Stimulated activated naive B cell treated with anti-CD40 and anti-IgM and Interleukin-4, amounts not matched to agents 10 μg/mL and 1 μg/mL and 100 μg/mL, for 72 hours (primary cell): ENCODE measurements around the gene PPP6R2.
A peak's percentile ranks its signal among the peaks of the same experiment; 100 is the strongest.

Experiments
- ATAC-seq, 2 donors: fragments of 150-1000 bp; cut with Tn5 transposase; replicated peaks; 2 replicates each; pipeline ENCODE4 v1.10.0; 2021; ENCODE audit warnings: moderate library complexity in 1 of 2
- DNase-seq: peaks from one replicate; pipeline ENCODE4 v3.0.0; 2021
- H3K27ac Mint-ChIP-seq: one replicate; pipeline ENCODE4 v1.8.0; 2022; ENCODE audit warnings: mild to moderate bottlenecking, mixed read lengths
- H3K27me3 Mint-ChIP-seq, 2 donors: one replicate each; pipeline ENCODE4 v1.8.0; 2022; ENCODE audit warnings: mixed read lengths in 2 of 2
- H3K36me3 Mint-ChIP-seq, 2 donors: one replicate each; pipeline ENCODE4 v1.8.0; 2022; ENCODE audit warnings: mixed read lengths in 2 of 2, mild to moderate bottlenecking in 1 of 2
- H3K4me1 Mint-ChIP-seq, 2 donors: one replicate each; pipeline ENCODE4 v1.8.0; 2022; ENCODE audit warnings: mixed read lengths in 2 of 2, mild to moderate bottlenecking in 1 of 2
- H3K4me3 Mint-ChIP-seq, 2 donors: one replicate each; pipeline ENCODE4 v1.8.0; 2022; ENCODE audit warnings: mild to moderate bottlenecking in 2 of 2, mixed read lengths in 2 of 2, moderate library complexity in 1 of 2
- H3K9me3 Mint-ChIP-seq, 2 donors: one replicate each; pipeline ENCODE4 v1.8.0; 2022; ENCODE audit warnings: mixed read lengths in 2 of 2, mild to moderate bottlenecking in 1 of 2

Gene PPP6R2

GRCh38 chr22:50467341-50467740 is 124.2 kb downstream of the PPP6R2 start:
- Mint-ChIP-seq H3K36me3 (peaks cover 24 to 35% of the 10 kb centered on the region in 2 donors), H3K27ac (no peak overlapping the region), H3K9me3 (no peaks in the 10 kb centered on the region), H3K4me1 (peaks cover 47 to 57% of the 10 kb centered on the region in 2 donors), H3K27me3 (no peaks in the 10 kb centered on the region), H3K4me3 (no peak overlapping the region)
- ATAC-seq (no peak), DNase-seq (no peak)

DNA sequence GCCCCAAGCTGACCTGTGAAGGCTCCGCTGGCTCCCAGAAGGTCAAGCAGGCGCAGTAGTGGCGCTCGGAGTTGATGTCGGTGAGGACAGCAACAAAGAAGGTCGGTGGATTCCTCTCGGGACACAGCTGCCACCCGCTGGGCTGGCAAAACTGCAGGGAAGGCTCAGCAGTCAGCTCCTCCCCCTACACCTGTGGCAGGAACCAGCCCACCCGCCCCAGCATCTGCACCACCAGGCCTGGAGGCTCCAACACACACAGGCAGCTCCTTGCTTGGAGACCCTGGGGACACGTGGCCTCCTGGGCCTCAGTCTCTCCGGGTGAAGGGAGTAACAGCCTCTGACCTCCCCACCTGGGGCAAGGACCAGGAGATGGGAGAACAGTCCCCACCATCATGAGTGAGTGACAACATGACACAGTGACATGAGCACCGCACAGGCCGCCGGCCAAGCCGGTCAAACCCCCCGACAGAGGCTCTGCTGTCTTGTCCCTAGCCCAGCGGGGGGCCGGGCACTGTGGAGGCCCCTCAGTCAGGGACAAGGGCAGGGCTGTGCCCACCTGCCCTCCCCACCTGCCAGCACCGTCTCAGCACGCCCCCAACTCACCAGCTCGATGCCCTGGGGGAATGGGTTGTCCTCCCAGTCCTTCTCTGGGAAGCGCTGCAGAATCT is 124.8 kb downstream of the PPP6R2 start:
- peaks cover 22 to 35% of the 10 kb centered on the region in 2 donors for H3K36me3 Mint-ChIP-seq
- H3K27ac Mint-ChIP-seq, result peak overlapping the region; percentile 42
- ATAC-seq (no peak), DNase-seq (no peak)
- peaks cover 50 to 63% of the 10 kb centered on the region in 2 donors for H3K4me1 Mint-ChIP-seq
- no peaks in the 10 kb centered on the region for H3K27me3 Mint-ChIP-seq
- H3K4me3 Mint-ChIP-seq, result peak overlapping the region in 1 of 2 donors; percentile 32
- no peaks in the 10 kb centered on the region for H3K9me3 Mint-ChIP-seq

DNA sequence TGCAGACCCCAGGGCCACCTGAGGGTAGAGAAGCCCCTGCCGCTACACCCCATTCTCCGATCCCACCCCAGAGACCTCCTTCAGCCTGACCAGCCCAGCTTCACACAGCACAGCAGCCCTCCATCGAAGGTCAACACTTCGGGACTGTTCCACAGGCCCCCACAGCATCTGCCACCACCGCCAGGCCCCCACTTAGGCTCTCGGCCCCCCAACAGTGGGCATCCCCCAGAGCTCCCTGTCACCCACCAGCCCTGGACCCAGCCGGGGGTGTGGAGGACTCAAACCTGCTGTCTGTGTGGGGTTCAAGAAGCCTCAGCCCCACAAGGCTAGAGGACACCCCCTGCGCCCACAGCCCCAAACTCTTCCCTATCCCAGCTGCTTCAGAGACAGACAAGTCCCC is 125.5 kb downstream of the PPP6R2 start:
- H3K9me3 Mint-ChIP-seq, result no peaks in the 10 kb centered on the region

GRCh38 chr22:50469377-50470305 is 126.5 kb downstream of the PPP6R2 start:
- DNase-seq (peak; percentile 90), ATAC-seq (peak; percentile 78 to 85)
- no peaks in the 10 kb centered on the region for H3K27me3 Mint-ChIP-seq
- no peaks in the 10 kb centered on the region for H3K9me3 Mint-ChIP-seq
- H3K4me3 Mint-ChIP-seq, result peak overlapping the region; percentile 65 to 80
- H3K36me3 Mint-ChIP-seq, result peaks cover 13 to 29% of the 10 kb centered on the region in 2 donors
- H3K4me1 Mint-ChIP-seq, result peaks cover 62 to 77% of the 10 kb centered on the region in 2 donors
- peak overlapping the region; percentile 92 for H3K27ac Mint-ChIP-seq

More for the DNA sequence above, 125.5 kb downstream of the PPP6R2 start:
- DNase-seq (no peak), ATAC-seq (no peak)
- Mint-ChIP-seq H3K27ac (peak overlapping the region; percentile 92), H3K27me3 (no peaks in the 10 kb centered on the region), H3K36me3 (peaks cover 18 to 36% of the 10 kb centered on the region in 2 donors), H3K4me3 (peak overlapping the region; percentile 65 to 80), H3K4me1 (peaks cover 57 to 70% of the 10 kb centered on the region in 2 donors)

DNA sequence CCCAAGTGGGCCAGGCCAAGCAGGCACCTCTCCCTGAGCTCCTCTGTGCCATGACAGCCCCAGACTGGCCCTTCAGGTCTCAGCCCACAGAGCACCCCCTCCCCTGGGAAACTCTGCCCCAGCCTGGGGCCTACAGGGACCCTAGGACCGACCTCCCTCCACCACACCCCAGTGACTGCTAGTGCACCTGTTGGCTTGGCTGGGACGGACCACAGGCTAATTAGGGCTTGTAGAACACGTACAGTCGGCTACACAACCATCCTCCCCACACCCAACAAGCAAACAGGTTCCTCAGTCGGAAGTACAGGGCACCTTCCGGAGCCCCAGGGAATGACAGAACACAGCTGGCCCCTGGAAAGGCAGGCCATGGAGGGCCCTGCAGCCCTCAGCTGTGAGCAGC is 127.4 kb downstream of the PPP6R2 start:
- Mint-ChIP-seq H3K36me3 (peaks cover 13 to 28% of the 10 kb centered on the region in 2 donors), H3K4me3 (peak overlapping the region; percentile 65 to 80), H3K9me3 (no peaks in the 10 kb centered on the region), H3K4me1 (peaks cover 67 to 83% of the 10 kb centered on the region in 2 donors), H3K27me3 (no peaks in the 10 kb centered on the region), H3K27ac (peak overlapping the region; percentile 92)
- DNase-seq, result no peak
- no peak for ATAC-seq

DNA sequence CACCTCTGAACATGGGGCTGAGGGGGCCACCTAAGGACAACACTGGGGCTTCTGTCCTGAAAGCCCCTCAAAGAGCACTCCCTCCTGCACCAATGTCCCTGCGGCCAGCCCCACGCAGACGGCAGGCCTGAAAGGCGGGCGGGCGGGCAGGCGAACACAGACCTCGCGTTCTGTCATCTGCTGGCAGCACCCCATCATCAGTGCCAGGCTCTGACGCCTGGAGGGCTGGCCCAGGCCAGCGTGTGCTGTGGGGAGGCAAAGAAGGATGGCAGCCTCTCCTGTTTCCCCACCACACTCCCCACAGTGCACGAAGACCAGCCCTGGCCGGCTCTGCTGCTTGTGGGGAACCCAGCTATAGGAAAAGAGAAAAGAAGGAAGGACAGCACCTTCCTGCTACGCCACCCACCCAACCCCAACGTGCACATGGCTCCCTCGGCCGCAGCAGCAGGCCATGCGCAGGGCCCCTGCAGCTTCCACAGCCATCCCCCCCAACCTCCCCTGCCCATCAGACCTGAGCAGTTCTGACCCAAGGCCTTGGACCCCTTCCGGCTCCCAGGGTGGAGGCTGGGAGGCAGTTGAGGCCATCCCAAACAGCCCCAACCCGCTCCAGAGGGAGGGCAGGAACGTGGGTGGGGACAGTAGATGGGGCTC is 128.2 kb downstream of the PPP6R2 start:
- H3K27ac Mint-ChIP-seq, result peak overlapping the region; percentile 92
- no peaks in the 10 kb centered on the region for H3K9me3 Mint-ChIP-seq
- no peaks in the 10 kb centered on the region for H3K27me3 Mint-ChIP-seq
- peak overlapping the region; percentile 65 to 80 for H3K4me3 Mint-ChIP-seq
- ATAC-seq, result no peak
- H3K36me3 Mint-ChIP-seq, result peaks cover 8 to 22% of the 10 kb centered on the region in 2 donors
- H3K4me1 Mint-ChIP-seq, result peaks cover 68 to 82% of the 10 kb centered on the region in 2 donors
- no peak for DNase-seq

- H3K36me3 Mint-ChIP-seq, result peaks cover 2 to 15% of the 10 kb centered on the region in 2 donors
- H3K27ac Mint-ChIP-seq, result no peak overlapping the region
- peaks cover 67 to 78% of the 10 kb centered on the region in 2 donors for H3K4me1 Mint-ChIP-seq
- no peaks in the 10 kb centered on the region for H3K9me3 Mint-ChIP-seq
- H3K4me3 Mint-ChIP-seq, result no peak overlapping the region
- DNase-seq, result no peak
- H3K27me3 Mint-ChIP-seq, result no peaks in the 10 kb centered on the region
- no peak for ATAC-seq
Measured at GRCh38 chr22:50471962-50472361, 128.8 kb downstream of the PPP6R2 start.

DNA sequence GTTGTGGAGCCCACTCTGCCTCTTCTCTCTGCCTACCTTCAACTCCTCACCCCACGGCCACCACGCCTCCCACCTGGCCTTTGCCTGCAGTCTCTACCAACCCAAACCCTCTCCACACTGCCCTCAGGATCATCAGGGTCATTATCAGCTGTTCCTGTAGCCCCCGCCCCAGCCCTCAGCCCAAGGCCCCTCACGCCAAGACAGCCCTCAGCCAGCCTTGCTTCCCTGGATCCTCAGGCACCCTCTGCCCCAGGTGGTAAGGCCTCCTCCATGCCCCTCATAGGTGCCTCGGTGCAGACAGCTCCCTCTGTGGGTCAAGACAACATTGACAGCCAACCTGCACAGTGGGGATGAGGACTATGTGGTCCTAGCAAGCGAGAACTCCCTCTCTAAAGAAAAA is 130.0 kb downstream of the PPP6R2 start:
- Mint-ChIP-seq H3K27me3 (no peaks in the 10 kb centered on the region), H3K36me3 (peaks cover 1 to 11% of the 10 kb centered on the region in 2 donors), H3K4me1 (peaks cover 63 to 77% of the 10 kb centered on the region in 2 donors), H3K4me3 (peak overlapping the region; percentile 88 to 93), H3K27ac (peak overlapping the region; percentile 56), H3K9me3 (no peaks in the 10 kb centered on the region)
- ATAC-seq, result no peak
- DNase-seq, result no peak

- ATAC-seq (no peak), DNase-seq (no peak)
- Mint-ChIP-seq H3K27ac (peak overlapping the region; percentile 89), H3K36me3 (peaks cover 1 to 7% of the 10 kb centered on the region in 2 donors), H3K4me1 (peaks cover 56 to 67% of the 10 kb centered on the region in 2 donors), H3K4me3 (peak overlapping the region; percentile 88 to 93), H3K9me3 (no peaks in the 10 kb centered on the region), H3K27me3 (peaks cover 0 to 4% of the 10 kb centered on the region in 2 donors)
Measured at GRCh38 chr22:50473855-50474671, 130.9 kb downstream of the PPP6R2 start.

- ATAC-seq, result peak; percentile 80 to 83
- Mint-ChIP-seq H3K4me1 (peaks cover 48 to 58% of the 10 kb centered on the region in 2 donors), H3K36me3 (peaks cover 1 to 7% of the 10 kb centered on the region in 2 donors), H3K4me3 (peak within 1 kb of the TSS; percentile 88 to 93), H3K9me3 (no peaks in the 10 kb centered on the region), H3K27me3 (peaks cover 4 to 6% of the 10 kb centered on the region in 2 donors), H3K27ac (peak within 1 kb of the TSS; percentile 89)
- DNase-seq, result peak; percentile 86
Measured at GRCh38 chr22:50474710-50475651, 131.9 kb downstream of the PPP6R2 start, which contains the start of gene SBF1. Gene SBF1, minus strand, starts transcription at chr22:50475035. Its CDS starts 195 bp downstream, at chr22:50474840.

DNA sequence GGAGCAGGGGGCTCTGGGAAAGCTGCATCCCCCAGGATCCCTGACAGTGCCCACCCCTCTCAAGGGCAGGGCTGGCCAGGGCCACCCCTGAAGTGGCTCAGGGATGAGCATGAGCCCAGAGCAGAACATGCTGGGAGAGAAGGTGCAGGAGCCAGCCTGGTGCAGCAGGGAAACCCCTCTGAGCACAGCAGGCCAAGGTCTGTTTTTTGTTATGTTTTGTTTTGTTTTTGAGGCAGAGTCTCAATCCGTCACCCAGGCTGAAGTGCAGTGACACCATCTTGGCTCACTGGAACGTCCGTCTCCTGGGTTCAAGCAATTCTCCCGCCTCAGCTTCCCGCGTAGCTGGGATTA is 132.5 kb downstream of the PPP6R2 start:
- Mint-ChIP-seq H3K27ac (peak overlapping the region; percentile 67), H3K4me3 (peak overlapping the region; percentile 83 to 88), H3K36me3 (peaks cover 1 to 7% of the 10 kb centered on the region in 2 donors), H3K9me3 (no peaks in the 10 kb centered on the region), H3K4me1 (peaks cover 45 to 52% of the 10 kb centered on the region in 2 donors), H3K27me3 (peaks cover 9 to 12% of the 10 kb centered on the region in 2 donors)
- no peak for ATAC-seq
- no peak for DNase-seq

DNA sequence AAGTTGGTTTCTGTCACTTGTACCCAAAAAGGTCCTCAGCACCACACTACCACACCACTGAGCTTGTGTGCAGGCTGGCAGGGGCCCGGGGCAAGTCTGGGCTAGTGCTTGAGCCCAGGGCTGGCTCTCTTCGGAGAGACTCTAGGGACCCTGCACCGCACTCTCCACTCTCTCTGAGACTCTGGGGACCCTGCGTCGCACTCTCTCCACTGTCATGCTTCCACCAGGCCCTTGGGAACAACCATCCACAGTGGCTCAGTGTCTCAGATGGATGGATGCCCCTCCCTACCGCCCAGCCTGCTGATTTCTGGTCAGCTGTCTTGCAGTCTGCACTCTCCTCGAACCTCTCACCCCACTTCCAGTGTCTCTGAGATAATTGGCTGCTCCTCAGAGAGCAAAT is 133.7 kb downstream of the PPP6R2 start:
- H3K9me3 Mint-ChIP-seq, result no peaks in the 10 kb centered on the region

More for the DNA sequence above, 133.7 kb downstream of the PPP6R2 start:
- Mint-ChIP-seq H3K36me3 (peaks cover 0 to 7% of the 10 kb centered on the region in 2 donors), H3K27ac (peak overlapping the region; percentile 68), H3K4me1 (peaks cover 33 to 41% of the 10 kb centered on the region in 2 donors), H3K27me3 (peaks cover 9 to 15% of the 10 kb centered on the region in 2 donors), H3K4me3 (peak overlapping the region; percentile 4 to 49)
- DNase-seq, result no peak
- ATAC-seq, result no peak
